Endothelial cell of umbilical vein (primary cell): ENCODE results near the gene ZBTB20. TPM values are rescaled to one million over a fixed set of nuclear protein-coding genes. Genes with fewer than 3 reads are reported as not detected.

ENCODE experiments used
- BruUV-seq: library from RNA; stranded (reverse); fragments of 400-500 nt; replicated peaks from 2 replicates; lab custom pipeline; 2021; lab: Mats Ljungman, UMichigan
- CTCF ChIA-PET: fragments of 300-600, 350-600 bp; sonication (Branson Sonifier 250); formaldehyde crosslinking; loops from one replicate; lab custom pipeline; 2021; ENCODE audit warnings: antibody characterized with exemption, inconsistent platforms; lab: Charles Lee
- POLR2A ChIA-PET: fragments of 300-600, 350-600 bp; sonication (Branson Sonifier 250); formaldehyde crosslinking; loops from one replicate; lab custom pipeline; 2021; ENCODE audit warnings: antibody characterized with exemption, inconsistent platforms; lab: Charles Lee
- DNase-seq: peaks from one replicate; pipeline ENCODE4 v3.0.0-alpha.2; 2011; ENCODE audit warnings: low read depth, low spot score
- FAIRE-seq: peaks from 2 replicates; lab custom pipeline; 2011; peaks lifted over from hg19 to GRCh38; lab: Jason Lieb, UNC
- H2AFZ ChIP-seq: 2 replicates; pipeline ENCODE4 v1.6.0; 2012; ENCODE audit warnings: low read depth, low read length, control low read depth, inconsistent platforms
- H3K27ac ChIP-seq: 2 replicates; pipeline ENCODE4 v1.5.1; 2011; ENCODE audit warnings: low read depth, mild to moderate bottlenecking, control low read depth, low read length, moderate library complexity; ENCODE audit not compliant: insufficient read depth
- H3K27me3 ChIP-seq, 2 experiments: 2 replicates each; pipeline versions ENCODE4 v1.6.0 to v1.6.1; 2011; ENCODE audit warnings: low read length in 2 of 2, mixed read lengths in 1 of 2; ENCODE audit not compliant: control insufficient read depth in 2 of 2, insufficient read depth in 2 of 2
- H3K36me3 ChIP-seq, 2 experiments: 2 replicates in 1 of 2; 3 replicates in 1 of 2; pipeline ENCODE4 v1.5.1; 2011; ENCODE audit warnings: low read length in 2 of 2, mild to moderate bottlenecking in 1 of 2, moderate library complexity in 1 of 2; ENCODE audit not compliant: control insufficient read depth in 2 of 2, insufficient read depth in 2 of 2; ENCODE audit errors: extremely low read depth in 1 of 2
- H3K4me1 ChIP-seq: 3 replicates; pipeline ENCODE4 v1.5.1; 2011; ENCODE audit warnings: mild to moderate bottlenecking, low read length; ENCODE audit not compliant: control insufficient read depth, insufficient read depth; ENCODE audit errors: extremely low read depth
- H3K4me2 ChIP-seq: 2 replicates; pipeline ENCODE4 v1.6.1; 2011; ENCODE audit warnings: low read length, control low read depth, mixed read lengths; ENCODE audit not compliant: insufficient read depth
- H3K4me3 ChIP-seq, 3 experiments: fragments of 200-600 bp in 1 of 3; sonication (generic), shearing (Covaris generic) in 1 of 3; replicated peaks in 1 of 3; 2 replicates each; pipeline ENCODE4 v1.5.1; 2011 to 2016; ENCODE audit warnings: control low read depth in 3 of 3, low read length in 3 of 3, mild to moderate bottlenecking in 2 of 3, inconsistent platforms in 1 of 3, low read depth in 1 of 3, moderate library complexity in 1 of 3; ENCODE audit not compliant: insufficient read depth in 1 of 3
- H3K79me2 ChIP-seq: 2 replicates; pipeline ENCODE4 v1.6.0; 2012; ENCODE audit warnings: low read length, inconsistent platforms; ENCODE audit not compliant: control insufficient read depth, insufficient read depth
- H3K9ac ChIP-seq: replicated peaks from 2 replicates; pipeline ENCODE3; 2011; ENCODE audit warnings: low read length, control low read depth; ENCODE audit not compliant: insufficient read depth; ENCODE audit errors: extremely low read depth
- H3K9me1 ChIP-seq: replicated peaks from 3 replicates; pipeline ENCODE4 v1.6.0; 2011; ENCODE audit warnings: mild to moderate bottlenecking, low read length; ENCODE audit not compliant: control insufficient read depth, insufficient read depth; ENCODE audit errors: extremely low read depth
- H3K9me3 ChIP-seq: replicated peaks from 2 replicates; pipeline ENCODE4 v1.5.1; 2012; ENCODE audit warnings: low read length, inconsistent platforms; ENCODE audit not compliant: control insufficient read depth, insufficient read depth
- H4K20me1 ChIP-seq: replicated peaks from 2 replicates; pipeline ENCODE3; 2011; ENCODE audit warnings: mild to moderate bottlenecking, low read length; ENCODE audit not compliant: control insufficient read depth, insufficient read depth; ENCODE audit errors: extremely low read depth
- EZH2 ChIP-seq: IDR thresholded peaks from 2 replicates; pipeline ENCODE4 v1.6.1; 2012; ENCODE audit warnings: borderline replicate concordance, low read depth, mild to moderate bottlenecking, moderate library complexity, low read length, inconsistent platforms; ENCODE audit not compliant: severe bottlenecking
- FOS ChIP-seq: IDR thresholded peaks from 2 replicates; pipeline ENCODE4 v1.6.1; 2011; ENCODE audit warnings: mild to moderate bottlenecking, low read length, moderate library complexity, borderline replicate concordance; ENCODE audit not compliant: insufficient read depth
- GATA2 ChIP-seq: IDR thresholded peaks from 2 replicates; pipeline ENCODE4 v1.7.0; 2011; ENCODE audit warnings: low read depth, mild to moderate bottlenecking, moderate library complexity, mixed read lengths, low read length; ENCODE audit not compliant: insufficient read length, insufficient read depth
- JUN ChIP-seq: IDR thresholded peaks from 2 replicates; pipeline ENCODE4 v1.6.1; 2011; ENCODE audit warnings: borderline replicate concordance, low read depth; ENCODE audit not compliant: insufficient read length, insufficient read depth
- MYC ChIP-seq: IDR thresholded peaks from one replicate; pipeline ENCODE4 v1.6.1; 2011; ENCODE audit warnings: mild to moderate bottlenecking, low read depth, low read length
- POLR2A ChIP-seq: IDR thresholded peaks from 2 replicates; pipeline ENCODE4 v1.6.1; 2012; ENCODE audit warnings: low read depth, mild to moderate bottlenecking, control low read depth, low read length
- POLR2AphosphoS5 ChIP-seq: IDR thresholded peaks from 2 replicates; pipeline ENCODE4 v1.6.1; 2012; ENCODE audit warnings: low read depth, mild to moderate bottlenecking, control low read depth, low read length, moderate library complexity; ENCODE audit not compliant: insufficient read depth
- dilution Hi-C: fragments of 300-500 bp; cut with MboI; formaldehyde crosslinking; loops from one replicate; pipeline ENCODE4 v1.15.0; 2019; ENCODE audit warnings: low sequenced_read_pairs; ENCODE audit not compliant: extremely low pct_ligation_motif_present
- intact Hi-C: fragments of 100-400 bp; cut with micrococcal nuclease; formaldehyde crosslinking; loops from one replicate; pipeline ENCODE4 v1.10.0; 2022
- polyA plus RNA-seq, 4 experiments: library from polyadenylated mRNA; depleted of rRNA in 3 of 4; stranded (reverse) in 3 of 4; unstranded in 1 of 4; fragments of >200 nt; gene quantifications; 2 replicates each; pipeline versions ENCODE4 v1.2.1 to v1.2.3, GENCODE V29; 2011 to 2012; ENCODE audit warnings: missing spikeins in 1 of 4
- total RNA-seq: library from RNA; stranded (reverse); gene quantifications from 2 replicates; pipeline ENCODE4 v1.2.3, GENCODE V29; 2021
- TF ChIP-seq, protein P1 (sequence below): IDR thresholded peaks from 2 replicates; pipeline ENCODE4 v1.6.1; 2011; ENCODE audit not compliant: insufficient read depth, insufficient read length
- TF ChIP-seq, protein P2 (sequence below), 2 donors: IDR thresholded peaks; 1 replicate in 1 of 2; 2 replicates in 1 of 2; pipeline ENCODE4 v1.5.1; 2011; ENCODE audit warnings: low read length in 2 of 2, mild to moderate bottlenecking in 2 of 2, moderate library complexity in 2 of 2, control low read depth in 1 of 2, inconsistent platforms in 1 of 2, low read depth in 1 of 2; ENCODE audit not compliant: insufficient read depth in 1 of 2; ENCODE audit errors: extremely low read depth in 1 of 2

The ZBTB20 gene
- total and polyA plus RNA-seq, 2 donors (not counting 3 experiments of a cell fraction or from before 2014, with no cell fraction given), result 2.1 to 20.5 TPM

DNA sequence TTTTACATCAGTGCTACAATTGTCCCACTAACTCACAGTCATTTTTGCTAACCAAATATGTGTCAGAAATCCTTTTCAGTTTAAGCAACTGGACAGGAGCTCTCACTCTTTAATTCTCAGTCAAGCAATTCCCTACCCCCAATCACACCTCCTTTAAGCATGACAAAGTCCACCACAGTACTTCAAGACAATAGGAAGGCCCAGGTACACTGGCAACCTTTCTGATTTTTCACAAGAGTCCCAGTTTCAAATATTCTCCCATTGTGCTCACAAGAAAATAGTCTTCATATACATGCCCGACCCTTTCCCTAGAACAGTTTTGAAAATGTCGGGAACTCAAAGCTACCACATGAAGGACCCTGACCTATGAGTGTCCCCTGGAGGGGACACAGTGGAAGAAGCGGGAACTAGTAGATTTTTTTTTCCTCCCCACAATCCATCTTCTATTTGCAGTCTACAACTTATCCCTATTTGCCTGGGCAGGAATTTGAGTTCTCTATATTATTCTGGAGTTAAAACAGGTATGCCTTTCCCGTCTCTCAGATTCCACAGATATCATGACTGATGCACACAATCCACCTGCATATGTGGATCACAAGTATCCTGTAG is 439.7 kb downstream of the ZBTB20 start:
- dilution Hi-C loops, result no loop called here
- no peak overlapping the region for H3K4me2 ChIP-seq
- CTCF ChIA-PET, result no interaction called here
- no peaks in the 10 kb centered on the region for H3K79me2 ChIP-seq
- BruUV-seq, result no TSS peak
- no peaks in the 10 kb centered on the region for H3K27me3 ChIP-seq
- H4K20me1 ChIP-seq, result no peaks in the 10 kb centered on the region
- POLR2A ChIA-PET, result no interaction called here
- DNase-seq (no peak), FAIRE-seq (no peak)
- H3K27ac ChIP-seq, result no peak overlapping the region
- H3K4me3 ChIP-seq, result no peak overlapping the region
- H3K36me3 ChIP-seq, result no peaks in the 10 kb centered on the region
- H3K9ac ChIP-seq, result no peak overlapping the region
- H2AFZ ChIP-seq, result no peak overlapping the region
- H3K9me3 ChIP-seq, result no peaks in the 10 kb centered on the region
- no peaks in the 10 kb centered on the region for H3K4me1 ChIP-seq
- intact Hi-C loops, result no loop called here
- TF ChIP-seq JUN (no peak), EZH2 (no peak), GATA2 (no peak), FOS (no peak), MYC (no peak), POLR2A (no peak), POLR2AphosphoS5 (no peak)
- TF ChIP-seq, protein P1, sequence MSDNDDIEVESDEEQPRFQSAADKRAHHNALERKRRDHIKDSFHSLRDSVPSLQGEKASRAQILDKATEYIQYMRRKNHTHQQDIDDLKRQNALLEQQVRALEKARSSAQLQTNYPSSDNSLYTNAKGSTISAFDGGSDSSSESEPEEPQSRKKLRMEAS, result no peak
- TF ChIP-seq, protein P2, sequence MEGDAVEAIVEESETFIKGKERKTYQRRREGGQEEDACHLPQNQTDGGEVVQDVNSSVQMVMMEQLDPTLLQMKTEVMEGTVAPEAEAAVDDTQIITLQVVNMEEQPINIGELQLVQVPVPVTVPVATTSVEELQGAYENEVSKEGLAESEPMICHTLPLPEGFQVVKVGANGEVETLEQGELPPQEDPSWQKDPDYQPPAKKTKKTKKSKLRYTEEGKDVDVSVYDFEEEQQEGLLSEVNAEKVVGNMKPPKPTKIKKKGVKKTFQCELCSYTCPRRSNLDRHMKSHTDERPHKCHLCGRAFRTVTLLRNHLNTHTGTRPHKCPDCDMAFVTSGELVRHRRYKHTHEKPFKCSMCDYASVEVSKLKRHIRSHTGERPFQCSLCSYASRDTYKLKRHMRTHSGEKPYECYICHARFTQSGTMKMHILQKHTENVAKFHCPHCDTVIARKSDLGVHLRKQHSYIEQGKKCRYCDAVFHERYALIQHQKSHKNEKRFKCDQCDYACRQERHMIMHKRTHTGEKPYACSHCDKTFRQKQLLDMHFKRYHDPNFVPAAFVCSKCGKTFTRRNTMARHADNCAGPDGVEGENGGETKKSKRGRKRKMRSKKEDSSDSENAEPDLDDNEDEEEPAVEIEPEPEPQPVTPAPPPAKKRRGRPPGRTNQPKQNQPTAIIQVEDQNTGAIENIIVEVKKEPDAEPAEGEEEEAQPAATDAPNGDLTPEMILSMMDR (IDR thresholded peaks at IDR 0.05; ENCODE audit: extremely low read depth in 1 of 2, insufficient read depth in 1 of 2, low read depth in 1 of 2, low read length in 2 of 2), result no peak
- no peaks in the 10 kb centered on the region for H3K9me1 ChIP-seq
